Testis (tissue), 5 donors: ENCODE results near the gene ATP1B2. TPM values are rescaled to one million over a fixed set of nuclear protein-coding genes. Genes with fewer than 3 reads are reported as not detected.

Source experiments
- DNase-seq: peaks from one replicate; pipeline ENCODE4 v3.0.0-alpha.2; 2019
- H3K27ac ChIP-seq, 2 donors: fragments of 200-600 bp; sonication (generic); one replicate each; pipeline ENCODE4 v1.5.1; 2019
- H3K27me3 ChIP-seq: fragments of 200-600 bp; sonication (generic); one replicate; pipeline ENCODE4 v1.5.1; 2019
- H3K36me3 ChIP-seq: fragments of 200-600 bp; sonication (generic); one replicate; pipeline ENCODE4 v1.5.1; 2017; ENCODE audit warnings: low read depth; ENCODE audit errors: missing control alignments
- H3K4me1 ChIP-seq: fragments of 200-600 bp; sonication (generic); one replicate; pipeline ENCODE4 v1.5.1; 2019
- H3K4me3 ChIP-seq, 2 donors: fragments of 200-600 bp; sonication (generic); one replicate each; pipeline ENCODE4 v1.5.1; 2017 to 2019
- H3K9me3 ChIP-seq: fragments of 200-600 bp; sonication (generic); one replicate; pipeline ENCODE4 v1.5.1; 2017
- POLR2A ChIP-seq: fragments of 450-650 bp; IDR thresholded peaks from one replicate; pipeline ENCODE4 v1.6.1; 2017; ENCODE audit warnings: antibody characterized with exemption, mild to moderate bottlenecking, moderate library complexity
- WGBS, 2 donors: methylation state at CpG; one replicate each; pipeline ENCODE4 v1.1.5; 2018; 5-methylcytosine and 5-hydroxymethylcytosine counted together
- intact Hi-C: fragments of 100-400 bp; cut with DNase I; formaldehyde crosslinking; loops from one replicate; pipeline ENCODE4 v1.15.1; 2023; ENCODE audit warnings: low total_unique reads
- long read RNA-seq, 2 donors: transcript quantifications; one replicate each; lab custom pipeline, GENCODE V29; 2026
- polyA plus RNA-seq: library from polyadenylated mRNA; stranded (reverse); fragments of 350-450 nt; fragmentation: Illumina TruSeq; extraction: RNeasy Lipid Tissue Mini Kit (QIAGEN cat#74804); gene quantifications from one replicate; pipeline ENCODE4 v1.2.3, GENCODE V29; 2014; ENCODE audit warnings: low read depth, low replicate concordance; ENCODE audit not compliant: insufficient read depth
- total RNA-seq, 2 donors: library from RNA; depleted of rRNA; stranded (reverse); fragments of >200 nt; gene quantifications; one replicate each; pipeline ENCODE4 v1.2.3, GENCODE V29; 2016
- TF ChIP-seq, protein P1 (sequence below), 3 experiments: fragments of 450-650 bp in 2 of 3; fragments of 200-600 bp in 1 of 3; sonication (generic) in 1 of 3; IDR thresholded peaks; one replicate each; pipeline ENCODE4 v1.5.1; 2016 to 2019; ENCODE audit warnings: antibody characterized with exemption in 3 of 3, mild to moderate bottlenecking in 2 of 3, moderate library complexity in 1 of 3

Gene ATP1B2, protein sequence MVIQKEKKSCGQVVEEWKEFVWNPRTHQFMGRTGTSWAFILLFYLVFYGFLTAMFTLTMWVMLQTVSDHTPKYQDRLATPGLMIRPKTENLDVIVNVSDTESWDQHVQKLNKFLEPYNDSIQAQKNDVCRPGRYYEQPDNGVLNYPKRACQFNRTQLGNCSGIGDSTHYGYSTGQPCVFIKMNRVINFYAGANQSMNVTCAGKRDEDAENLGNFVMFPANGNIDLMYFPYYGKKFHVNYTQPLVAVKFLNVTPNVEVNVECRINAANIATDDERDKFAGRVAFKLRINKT
- total RNA-seq = 10 to 100 TPM in 1 of 2 donors, 1 to 10 TPM in 1; 6.1 to 11.6 TPM
- 10.1 TPM for polyA plus RNA-seq
- long read RNA-seq, donor 1, transcript ATP1B2-201 (7 exons, 3,153 nt) = major isoform, 9 of 9 reads
- long read RNA-seq, donor 1, partial matches to known transcripts = 0 of 9 reads
- long read RNA-seq, donor 1, other reads (novel, unspliced or antisense) = 0 of 9 reads
- long read RNA-seq, donor 2, partial matches to known transcripts = 7 of 8 reads
- long read RNA-seq, donor 2, other reads (novel, unspliced or antisense) = 0 of 8 reads

DNA sequence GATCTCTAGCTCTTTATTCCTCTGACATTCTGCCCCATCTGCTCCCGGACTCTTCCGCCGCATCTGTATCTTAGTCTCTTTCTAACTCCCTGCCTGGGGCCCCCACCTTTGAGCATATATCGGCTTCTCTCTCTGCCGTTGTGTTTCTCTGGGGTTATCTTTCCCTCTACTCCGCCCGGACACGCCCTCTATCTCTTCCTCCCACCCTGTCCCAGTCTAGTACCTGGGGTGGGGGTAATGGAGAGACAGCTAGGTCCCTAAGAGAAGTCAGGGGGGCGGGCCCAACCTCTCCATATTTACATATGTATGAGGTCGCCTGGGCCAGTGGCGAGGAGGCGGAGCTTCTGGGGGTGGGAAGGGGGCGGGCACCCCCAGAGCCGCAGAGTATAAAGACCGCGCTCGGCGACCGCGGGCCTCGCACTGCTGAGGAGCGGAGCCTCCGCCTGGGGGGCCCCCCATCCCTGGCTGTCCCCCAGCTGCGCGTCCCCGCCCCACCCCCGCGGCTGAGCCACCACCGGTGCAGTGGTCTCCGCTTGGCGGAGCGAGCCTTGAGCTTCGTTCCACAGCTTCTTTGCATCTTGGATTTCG, at the start of gene ATP1B2:
TSS of gene ATP1B2 (plus strand) at position 418 of the 588 bp plus-strand sequence. CDS start 593 bp downstream, outside the sequence.
- Histone ChIP-seq H3K27me3 (no peaks in the 10 kb centered on the region), H3K36me3 (no peaks in the 10 kb centered on the region), H3K4me3 (peak within 1 kb of the TSS; percentile 51 to 70), H3K27ac (peak within 1 kb of the TSS; percentile 66 to 72), H3K9me3 (no peaks in the 10 kb centered on the region), H3K4me1 (peaks cover 12% of the 10 kb centered on the region)
- WGBS, 2 donors = 0 to 2% methylated on average over 20 to 27 of the region's 34 CpGs
- TF ChIP-seq, protein P1, sequence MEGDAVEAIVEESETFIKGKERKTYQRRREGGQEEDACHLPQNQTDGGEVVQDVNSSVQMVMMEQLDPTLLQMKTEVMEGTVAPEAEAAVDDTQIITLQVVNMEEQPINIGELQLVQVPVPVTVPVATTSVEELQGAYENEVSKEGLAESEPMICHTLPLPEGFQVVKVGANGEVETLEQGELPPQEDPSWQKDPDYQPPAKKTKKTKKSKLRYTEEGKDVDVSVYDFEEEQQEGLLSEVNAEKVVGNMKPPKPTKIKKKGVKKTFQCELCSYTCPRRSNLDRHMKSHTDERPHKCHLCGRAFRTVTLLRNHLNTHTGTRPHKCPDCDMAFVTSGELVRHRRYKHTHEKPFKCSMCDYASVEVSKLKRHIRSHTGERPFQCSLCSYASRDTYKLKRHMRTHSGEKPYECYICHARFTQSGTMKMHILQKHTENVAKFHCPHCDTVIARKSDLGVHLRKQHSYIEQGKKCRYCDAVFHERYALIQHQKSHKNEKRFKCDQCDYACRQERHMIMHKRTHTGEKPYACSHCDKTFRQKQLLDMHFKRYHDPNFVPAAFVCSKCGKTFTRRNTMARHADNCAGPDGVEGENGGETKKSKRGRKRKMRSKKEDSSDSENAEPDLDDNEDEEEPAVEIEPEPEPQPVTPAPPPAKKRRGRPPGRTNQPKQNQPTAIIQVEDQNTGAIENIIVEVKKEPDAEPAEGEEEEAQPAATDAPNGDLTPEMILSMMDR (IDR thresholded peaks at IDR 0.05) = no peak
- no peak for TF ChIP-seq POLR2A
- DNase-seq = peak; percentile 88
- intact Hi-C loops = no loop called here

DNA sequence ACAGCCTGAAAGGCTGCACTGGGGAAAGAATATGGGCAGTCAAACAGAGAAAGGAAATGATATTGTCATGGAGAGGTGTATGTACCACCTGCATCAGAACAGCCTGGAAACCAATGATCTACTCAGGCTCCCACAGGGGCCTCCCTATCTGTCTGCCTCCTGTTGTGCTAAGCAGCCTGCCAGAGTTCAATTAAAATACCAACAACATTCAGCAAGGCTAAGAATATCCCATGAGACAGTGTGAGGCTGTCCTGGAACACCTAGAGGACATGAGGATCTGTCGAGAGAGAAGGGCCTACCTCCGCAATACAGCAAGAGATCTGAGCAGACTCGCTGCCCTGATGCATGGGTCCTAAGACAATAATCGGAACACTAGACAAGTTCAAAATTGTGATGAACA, 44.4 kb upstream of the ATP1B2 start:
- no peaks in the 10 kb centered on the region for H3K4me1 ChIP-seq
- WGBS, 2 donors = 74 to 80% methylated on average over 4 of the region's 4 CpGs
- no peaks in the 10 kb centered on the region for H3K9me3 ChIP-seq
- intact Hi-C loops = no loop called here
- H3K36me3 ChIP-seq = no peaks in the 10 kb centered on the region
- no peak overlapping the region for H3K4me3 ChIP-seq
- H3K27ac ChIP-seq = no peak overlapping the region
- TF ChIP-seq POLR2A = no peak
- TF ChIP-seq, protein P1 (IDR thresholded peaks at IDR 0.05) = no peak
- DNase-seq = no peak
- no peaks in the 10 kb centered on the region for H3K27me3 ChIP-seq

DNA sequence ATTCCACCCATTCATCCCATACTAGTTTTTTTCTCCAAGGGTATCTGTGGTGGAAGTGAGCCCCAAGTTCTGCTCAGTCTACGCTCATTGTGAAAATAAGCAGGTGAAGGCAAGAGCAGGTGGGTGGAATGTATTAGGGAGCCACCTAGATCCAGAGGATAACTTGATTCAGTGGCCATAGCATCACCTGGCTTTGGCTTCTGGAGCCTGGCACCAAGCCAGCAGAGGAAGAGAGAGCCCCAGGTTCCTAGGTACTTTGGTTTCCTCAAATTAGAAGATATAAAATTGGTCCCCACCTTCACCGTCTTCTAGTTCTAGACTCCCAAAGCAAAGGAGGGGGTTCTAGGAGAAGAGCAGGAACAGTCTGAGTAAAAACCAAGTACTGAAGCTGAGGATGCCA, 40.1 kb upstream of the ATP1B2 start:
- intact Hi-C loops = no loop called here
- H3K27me3 ChIP-seq = no peaks in the 10 kb centered on the region
- peaks cover 23% of the 10 kb centered on the region for H3K4me1 ChIP-seq
- DNase-seq = no peak
- H3K9me3 ChIP-seq = no peaks in the 10 kb centered on the region
- 94 to 97% methylated on average over 2 of the region's 2 CpGs for WGBS, 2 donors
- TF ChIP-seq POLR2A = no peak
- TF ChIP-seq, protein P1 (IDR thresholded peaks at IDR 0.05) = no peak
- no peak overlapping the region for H3K4me3 ChIP-seq
- H3K27ac ChIP-seq = no peak overlapping the region
- no peaks in the 10 kb centered on the region for H3K36me3 ChIP-seq

DNA sequence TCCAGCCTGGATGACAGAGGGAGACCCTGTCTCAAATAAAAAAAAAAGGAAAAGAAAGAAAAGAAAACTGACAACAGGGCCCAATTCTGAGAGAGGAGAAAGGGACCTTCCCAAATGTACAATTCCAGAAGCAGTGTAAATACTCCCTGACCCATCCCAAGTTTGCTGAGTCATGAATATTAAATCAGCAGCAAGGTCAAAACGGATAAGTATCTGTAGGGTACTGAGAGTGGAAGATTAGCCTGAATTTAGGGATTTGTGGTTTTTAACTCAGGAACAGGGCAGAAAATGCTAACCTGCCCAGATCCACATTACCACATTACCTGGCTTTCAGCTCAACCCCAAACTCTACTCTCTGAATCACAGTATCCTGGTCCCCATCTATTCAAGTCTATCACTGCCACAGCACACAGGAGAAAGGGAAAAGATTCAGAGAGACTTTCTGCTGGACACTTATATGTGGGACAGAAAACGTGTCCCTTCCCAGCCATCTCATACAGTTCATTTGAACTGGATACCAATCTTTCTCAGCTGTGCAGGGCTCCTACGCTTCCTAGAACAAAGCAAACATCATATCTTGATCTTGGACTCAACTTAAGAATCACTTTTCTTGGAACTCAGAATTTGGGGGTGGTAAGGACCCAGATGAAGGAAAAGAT, 39.0 kb upstream of the ATP1B2 start:
- no peaks in the 10 kb centered on the region for H3K9me3 ChIP-seq
- intact Hi-C loops = no loop called here
- H3K36me3 ChIP-seq = no peaks in the 10 kb centered on the region
- no peak overlapping the region for H3K27ac ChIP-seq
- H3K4me1 ChIP-seq = peaks cover 23% of the 10 kb centered on the region
- DNase-seq = no peak
- no peaks in the 10 kb centered on the region for H3K27me3 ChIP-seq
- H3K4me3 ChIP-seq = no peak overlapping the region
- TF ChIP-seq, protein P1 (IDR thresholded peaks at IDR 0.05) = no peak
- no peak for TF ChIP-seq POLR2A
- WGBS, 2 donors = 33 to 52% methylated on average over 3 of the region's 3 CpGs
